Neural progenitor cell (in vitro differentiated cells): ENCODE measurements around the gene C11orf42. TPM values are rescaled to one million over a fixed set of nuclear protein-coding genes. Genes with fewer than 3 reads are reported as not detected.

ENCODE experiments used
- DNase-seq: peaks from one replicate; pipeline ENCODE4 v3.0.0-alpha.2; 2016; ENCODE audit warnings: low spot score
- H2AFZ ChIP-seq: fragments of 200-600 bp; sonication (generic); replicated peaks from 2 replicates; pipeline ENCODE4 v1.6.1; 2016; ENCODE audit warnings: antibody characterized with exemption
- H3F3A ChIP-seq: fragments of 200-600 bp; sonication (generic); 2 replicates; pipeline ENCODE4 v1.6.1; 2016; ENCODE audit warnings: antibody characterized with exemption, low read depth
- H3K27ac ChIP-seq: fragments of 200-600 bp; sonication (generic); 2 replicates; pipeline ENCODE4 v1.5.1; 2016; ENCODE audit warnings: mild to moderate bottlenecking
- H3K27me3 ChIP-seq: fragments of 200-600 bp; sonication (generic); 2 replicates; pipeline ENCODE4 v1.6.1; 2016; ENCODE audit warnings: mild to moderate bottlenecking, moderate library complexity
- H3K36me3 ChIP-seq: fragments of 200-600 bp; sonication (generic); 2 replicates; pipeline ENCODE4 v1.5.1; 2016
- H3K4me1 ChIP-seq: fragments of 200-600 bp; sonication (generic); 2 replicates; pipeline ENCODE4 v1.6.1; 2016; ENCODE audit warnings: mixed run types
- H3K4me2 ChIP-seq: fragments of 200-600 bp; sonication (generic); 2 replicates; pipeline ENCODE4 v1.6.1; 2016
- H3K4me3 ChIP-seq: fragments of 200-600 bp; sonication (generic); 2 replicates; pipeline ENCODE4 v1.5.1; 2016
- H3K79me2 ChIP-seq: fragments of 200-600 bp; sonication (generic); 2 replicates; pipeline ENCODE4 v1.6.1; 2016; ENCODE audit warnings: low read depth
- H3K9ac ChIP-seq: fragments of 200-600 bp; sonication (generic); 2 replicates; pipeline ENCODE4 v1.6.1; 2016
- H3K9me3 ChIP-seq: fragments of 200-600 bp; sonication (generic); 2 replicates; pipeline ENCODE4 v1.5.1; 2016; ENCODE audit warnings: low read depth
- H4K20me1 ChIP-seq: fragments of 200-600 bp; sonication (generic); 2 replicates; pipeline ENCODE4 v1.6.1; 2016; ENCODE audit warnings: low read depth
- H3K27ac Mint-ChIP-seq: 3 replicates; pipeline ENCODE4 v1.8.0; 2021; ENCODE audit warnings: mixed read lengths
- H3K27me3 Mint-ChIP-seq: 2 replicates; pipeline ENCODE4 v1.8.0; 2022; ENCODE audit warnings: low read depth, mild to moderate bottlenecking, inconsistent platforms, moderate library complexity, mixed read lengths; ENCODE audit not compliant: insufficient read depth
- H3K36me3 Mint-ChIP-seq: 3 replicates; pipeline ENCODE4 v1.8.0; 2021; ENCODE audit warnings: mixed read lengths
- H3K4me1 Mint-ChIP-seq: 3 replicates; pipeline ENCODE4 v1.8.0; 2021; ENCODE audit warnings: mixed read lengths
- H3K4me3 Mint-ChIP-seq: 3 replicates; pipeline ENCODE4 v1.8.0; 2021; ENCODE audit warnings: mild to moderate bottlenecking, moderate library complexity, mixed read lengths
- H3K9me3 Mint-ChIP-seq: 3 replicates; pipeline ENCODE4 v1.8.0; 2020; ENCODE audit warnings: mixed read lengths
- CTCF ChIP-seq: fragments of 200-600 bp; sonication (generic); IDR thresholded peaks from 2 replicates; pipeline ENCODE4 v1.5.1; 2017; ENCODE audit warnings: antibody characterized with exemption, mild to moderate bottlenecking
- EZH2 ChIP-seq: fragments of 200-600 bp; sonication (generic); IDR thresholded peaks from 2 replicates; pipeline ENCODE4 v1.6.1; 2017; ENCODE audit warnings: antibody characterized with exemption, mild to moderate bottlenecking, moderate library complexity
- EZH2phosphoT487 ChIP-seq: fragments of 200-600 bp; sonication (generic); IDR thresholded peaks from 2 replicates; pipeline ENCODE4 v1.6.1; 2017; ENCODE audit warnings: antibody characterized with exemption
- total RNA-seq: library from RNA; depleted of rRNA; stranded (reverse); fragments of >200 nt; gene quantifications from 2 replicates; pipeline ENCODE4 v1.2.3, GENCODE V29; 2015; ENCODE audit warnings: low replicate concordance

C11orf42 gene
- total RNA-seq, 1 donor from 2014 or later = not detected

DNA sequence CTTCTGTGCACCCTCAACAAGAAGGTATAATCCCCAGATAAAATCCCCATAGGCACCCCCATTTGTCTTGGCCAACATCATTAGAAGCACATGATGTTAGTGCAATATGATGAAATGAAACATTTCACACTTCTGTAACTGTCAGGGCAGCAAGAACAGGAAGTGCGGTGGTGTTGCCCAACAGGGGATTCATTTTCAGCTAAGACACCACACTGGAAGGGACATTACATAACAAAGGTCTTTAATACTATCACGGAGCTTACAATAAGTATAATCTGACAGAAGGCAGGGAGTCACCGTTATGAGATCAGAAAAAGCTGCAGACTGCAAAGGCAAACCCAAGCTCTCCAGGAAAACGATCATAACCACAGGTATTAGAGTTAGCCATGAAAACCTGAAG is 4.4 kb upstream of the C11orf42 start:
- no peaks in the 10 kb centered on the region for H3K27me3 ChIP-seq
- Mint-ChIP-seq H3K36me3 (peaks cover 3% of the 10 kb centered on the region), H3K27ac (no peak overlapping the region), H3K4me1 (no peaks in the 10 kb centered on the region), H3K4me3 (no peak overlapping the region), H3K9me3 (no peaks in the 10 kb centered on the region), H3K27me3 (peaks cover 4% of the 10 kb centered on the region)
- no peaks in the 10 kb centered on the region for H3K4me1 ChIP-seq
- no peaks in the 10 kb centered on the region for H3K79me2 ChIP-seq
- H3F3A ChIP-seq = no peaks in the 10 kb centered on the region
- H3K4me2 ChIP-seq = no peak overlapping the region
- DNase-seq = no peak
- no peak overlapping the region for H3K9ac ChIP-seq
- H3K9me3 ChIP-seq = no peaks in the 10 kb centered on the region
- no peak overlapping the region for H3K4me3 ChIP-seq
- no peak overlapping the region for H2AFZ ChIP-seq
- no peaks in the 10 kb centered on the region for H4K20me1 ChIP-seq
- H3K36me3 ChIP-seq = no peaks in the 10 kb centered on the region
- no peak overlapping the region for H3K27ac ChIP-seq
- TF ChIP-seq EZH2 = no peak
- no peak for TF ChIP-seq EZH2phosphoT487
- TF ChIP-seq CTCF = no peak

DNA sequence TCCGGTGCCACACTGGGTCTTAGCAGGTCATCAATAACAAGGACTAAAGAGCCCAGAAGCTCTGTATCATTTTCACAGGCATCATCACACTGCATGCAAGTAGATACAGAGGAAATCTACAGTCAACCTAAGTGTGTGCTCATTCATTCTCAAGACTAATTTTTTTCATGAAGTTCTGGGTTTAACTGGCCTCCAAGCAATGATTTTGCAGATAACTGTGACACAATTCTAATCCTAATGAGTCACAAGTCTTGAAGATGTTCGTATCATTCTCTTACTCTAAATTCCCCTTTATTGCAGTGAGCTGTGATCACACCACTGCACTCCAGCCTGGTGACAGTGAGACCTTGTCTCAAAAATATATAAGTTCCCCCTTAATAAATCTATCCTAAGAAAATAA is 3.9 kb upstream of the C11orf42 start:
- Histone ChIP-seq H3K4me3 (no peak overlapping the region), H3K4me1 (no peaks in the 10 kb centered on the region), H2AFZ (no peak overlapping the region), H3K27me3 (no peaks in the 10 kb centered on the region), H4K20me1 (no peaks in the 10 kb centered on the region), H3K27ac (no peak overlapping the region), H3K79me2 (no peaks in the 10 kb centered on the region), H3K36me3 (no peaks in the 10 kb centered on the region), H3K9me3 (no peaks in the 10 kb centered on the region), H3K9ac (no peak overlapping the region), H3F3A (no peaks in the 10 kb centered on the region), H3K4me2 (no peak overlapping the region)
- peaks cover 4% of the 10 kb centered on the region for H3K27me3 Mint-ChIP-seq
- H3K4me3 Mint-ChIP-seq = no peak overlapping the region
- no peak overlapping the region for H3K27ac Mint-ChIP-seq
- no peaks in the 10 kb centered on the region for H3K4me1 Mint-ChIP-seq
- TF ChIP-seq EZH2 = no peak
- TF ChIP-seq EZH2phosphoT487 = no peak
- no peak for TF ChIP-seq CTCF
- no peak for DNase-seq
- H3K36me3 Mint-ChIP-seq = peaks cover 3% of the 10 kb centered on the region
- H3K9me3 Mint-ChIP-seq = no peaks in the 10 kb centered on the region

DNA sequence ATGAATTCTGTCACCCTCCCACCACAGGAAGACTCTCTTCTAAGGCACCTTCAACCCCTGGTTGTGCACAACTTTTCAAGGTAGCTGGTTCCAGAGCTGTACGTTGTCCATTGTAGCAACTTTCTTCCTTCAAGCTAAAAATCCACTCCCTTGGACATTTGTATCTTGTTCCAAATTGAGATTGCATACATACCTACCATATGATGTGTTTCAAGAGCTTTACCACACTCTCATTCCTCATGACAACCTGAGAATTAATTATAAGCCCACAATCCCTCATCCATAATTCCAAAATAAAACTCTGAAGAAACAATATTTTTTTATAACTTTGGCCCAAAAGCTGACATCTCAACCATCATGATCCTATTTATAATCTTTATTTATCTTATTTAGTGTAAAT is 3.3 kb upstream of the C11orf42 start:
- H3F3A ChIP-seq = no peaks in the 10 kb centered on the region
- H3K4me3 ChIP-seq = no peak overlapping the region
- no peak overlapping the region for H2AFZ ChIP-seq
- H3K27me3 Mint-ChIP-seq = peaks cover 4% of the 10 kb centered on the region
- no peak for DNase-seq
- H3K27me3 ChIP-seq = no peaks in the 10 kb centered on the region
- H3K4me1 ChIP-seq = no peaks in the 10 kb centered on the region
- H3K9ac ChIP-seq = no peak overlapping the region
- H3K4me1 Mint-ChIP-seq = no peaks in the 10 kb centered on the region
- H3K36me3 Mint-ChIP-seq = peaks cover 5% of the 10 kb centered on the region
- H3K27ac ChIP-seq = no peak overlapping the region
- H3K36me3 ChIP-seq = no peaks in the 10 kb centered on the region
- no peak overlapping the region for H3K27ac Mint-ChIP-seq
- no peaks in the 10 kb centered on the region for H3K9me3 ChIP-seq
- H3K79me2 ChIP-seq = no peaks in the 10 kb centered on the region
- no peak overlapping the region for H3K4me3 Mint-ChIP-seq
- no peaks in the 10 kb centered on the region for H4K20me1 ChIP-seq
- H3K9me3 Mint-ChIP-seq = no peaks in the 10 kb centered on the region
- no peak overlapping the region for H3K4me2 ChIP-seq
- TF ChIP-seq CTCF (no peak), EZH2phosphoT487 (no peak), EZH2 (no peak)

- H3K27ac ChIP-seq = no peak overlapping the region
- no peaks in the 10 kb centered on the region for H3K27me3 ChIP-seq
- H3K36me3 Mint-ChIP-seq = peaks cover 5% of the 10 kb centered on the region
- H3K9ac ChIP-seq = no peak overlapping the region
- peaks cover 4% of the 10 kb centered on the region for H3K27me3 Mint-ChIP-seq
- no peak overlapping the region for H3K27ac Mint-ChIP-seq
- no peaks in the 10 kb centered on the region for H4K20me1 ChIP-seq
- no peaks in the 10 kb centered on the region for H3K4me1 ChIP-seq
- no peaks in the 10 kb centered on the region for H3K9me3 ChIP-seq
- no peaks in the 10 kb centered on the region for H3F3A ChIP-seq
- H3K4me2 ChIP-seq = no peak overlapping the region
- H3K36me3 ChIP-seq = no peaks in the 10 kb centered on the region
- no peaks in the 10 kb centered on the region for H3K79me2 ChIP-seq
- no peak overlapping the region for H3K4me3 Mint-ChIP-seq
- H2AFZ ChIP-seq = no peak overlapping the region
- TF ChIP-seq EZH2phosphoT487 = no peak
- TF ChIP-seq CTCF = no peak
- TF ChIP-seq EZH2 = no peak
- H3K4me3 ChIP-seq = no peak overlapping the region
- no peak for DNase-seq
- H3K9me3 Mint-ChIP-seq = no peaks in the 10 kb centered on the region
- no peaks in the 10 kb centered on the region for H3K4me1 Mint-ChIP-seq
Measured at GRCh38 chr11:6203327-6203726, 2.0 kb upstream of the C11orf42 start.
